Activated CD8-positive, alpha-beta memory T cell treated with anti-CD3 and anti-CD28 coated beads, Interleukin-2, amount 50 U/mL, for 24 hours (primary cell): ENCODE results near the gene SMPD4.
"Not testable (repeated sequence)": the region's sequence is repeated elsewhere in the genome, so short reads cannot be mapped to it uniquely, and the experiment has no call there.

Source experiments
- DNase-seq: peaks from one replicate; pipeline ENCODE4 v3.0.0-alpha.2; 2020; ENCODE audit errors: extremely low read depth

The SMPD4 gene

GRCh38 chr2:130159376-130159775, 22.0 kb downstream of the SMPD4 start:
- not testable (repeated sequence) for DNase-seq

DNA sequence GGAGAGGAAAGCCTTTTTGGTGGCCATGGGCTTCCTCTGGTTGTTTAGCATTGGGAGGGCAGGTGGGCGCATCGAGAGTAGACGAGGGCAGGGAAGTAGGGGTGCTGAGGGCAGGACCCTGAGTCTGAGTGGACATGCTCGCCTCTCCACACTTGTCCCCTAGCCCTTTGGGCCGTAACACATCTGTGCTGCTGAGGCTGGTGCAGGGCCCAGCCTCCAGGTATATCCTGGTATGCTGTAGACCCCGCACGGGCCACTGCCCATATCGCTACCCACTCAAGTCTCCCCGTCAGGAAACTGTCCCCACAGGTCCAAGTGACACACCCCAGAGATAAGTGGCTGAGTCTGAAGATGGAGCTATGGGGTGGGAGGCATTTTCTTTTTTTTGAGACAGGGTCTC, 22.8 kb downstream of the SMPD4 start:
- no peak for DNase-seq

DNA sequence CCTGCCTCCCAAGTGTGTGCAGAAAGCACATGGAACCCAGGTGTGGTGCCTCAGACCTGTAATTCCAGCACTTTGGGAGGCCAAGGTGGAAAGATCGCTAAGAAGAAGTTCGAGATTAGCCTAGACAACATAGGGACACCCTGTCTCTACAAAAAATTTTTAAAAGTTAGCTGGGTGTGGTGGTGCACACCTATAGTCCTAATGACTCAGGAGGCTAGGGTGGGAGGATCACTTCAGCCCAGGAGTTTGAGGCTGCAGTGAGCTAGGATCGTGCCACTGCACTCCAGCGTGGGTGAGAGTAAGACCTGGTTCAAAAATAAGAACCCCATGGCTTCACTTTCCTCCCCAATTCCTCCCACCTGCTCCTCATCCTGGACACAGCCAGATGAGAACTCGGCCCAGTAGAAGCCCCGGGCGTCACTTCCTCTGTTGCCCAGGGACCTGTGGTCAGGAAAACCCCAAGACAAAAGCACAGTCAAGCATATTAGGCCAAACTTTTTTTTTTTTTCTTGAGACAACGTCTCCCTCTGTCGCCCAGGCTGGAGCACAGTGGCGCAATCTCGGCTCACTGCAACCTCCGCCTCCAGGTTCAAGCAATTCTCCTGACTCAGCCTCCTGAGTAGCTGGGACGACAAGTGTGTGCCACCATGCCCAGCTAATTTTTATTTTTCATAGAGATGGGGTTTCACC, 23.4 kb downstream of the SMPD4 start:
- DNase-seq = not testable (repeated sequence)

GRCh38 chr2:130157354-130157753, 24.0 kb downstream of the SMPD4 start:
- not testable (repeated sequence) for DNase-seq

DNA sequence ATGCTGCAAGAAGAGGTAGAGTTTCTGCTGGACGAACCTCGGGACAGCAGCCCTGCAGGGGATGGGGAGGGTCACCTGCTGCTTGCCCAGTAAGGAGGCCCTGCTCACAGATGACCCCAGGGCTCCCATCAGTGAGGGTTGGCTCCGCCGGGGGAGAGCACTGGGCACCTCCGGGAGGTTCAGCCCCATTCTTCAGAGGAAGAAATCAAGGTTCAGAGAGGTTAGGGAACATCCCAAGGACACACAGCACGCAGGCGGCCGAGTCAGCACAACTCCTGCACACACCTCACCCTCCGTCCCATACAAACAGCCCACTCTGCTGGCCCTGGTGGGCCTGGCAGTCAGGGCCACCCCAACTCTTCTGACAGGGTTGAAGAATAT, 24.8 kb downstream of the SMPD4 start:
- no peak for DNase-seq

DNA sequence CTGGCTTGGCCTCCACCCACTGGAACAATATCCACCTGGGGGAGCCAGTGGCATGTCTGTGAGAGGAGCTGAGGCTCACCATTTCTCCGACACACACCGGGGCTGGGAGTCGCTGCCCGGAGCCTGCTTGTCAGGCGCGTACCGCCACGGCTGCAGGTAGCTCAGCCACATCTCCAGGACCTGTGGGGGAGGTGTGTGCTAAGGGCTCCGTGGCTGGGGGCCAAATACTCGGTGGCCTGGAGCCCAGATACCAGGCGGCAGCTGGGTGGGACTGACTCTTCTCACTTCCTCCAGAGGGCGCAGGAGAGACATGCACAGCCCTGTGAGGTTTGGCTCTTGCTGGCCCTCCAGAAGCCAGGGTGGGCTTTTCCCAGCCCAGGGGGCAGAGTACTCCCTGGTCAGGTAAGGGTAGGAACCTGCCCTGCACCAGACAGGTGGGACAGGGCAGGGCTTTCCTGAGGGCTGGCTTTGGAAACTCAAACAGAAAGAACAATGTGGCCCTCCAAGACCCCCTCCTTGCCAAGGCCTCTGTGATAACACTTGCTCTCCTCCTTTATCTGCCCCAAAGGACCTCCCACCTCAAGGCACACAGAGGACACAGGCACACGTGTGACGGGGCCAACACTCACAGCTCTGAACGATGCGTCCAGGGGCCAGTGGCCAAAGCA, 25.3 kb downstream of the SMPD4 start:
- DNase-seq = not testable (repeated sequence)

DNA sequence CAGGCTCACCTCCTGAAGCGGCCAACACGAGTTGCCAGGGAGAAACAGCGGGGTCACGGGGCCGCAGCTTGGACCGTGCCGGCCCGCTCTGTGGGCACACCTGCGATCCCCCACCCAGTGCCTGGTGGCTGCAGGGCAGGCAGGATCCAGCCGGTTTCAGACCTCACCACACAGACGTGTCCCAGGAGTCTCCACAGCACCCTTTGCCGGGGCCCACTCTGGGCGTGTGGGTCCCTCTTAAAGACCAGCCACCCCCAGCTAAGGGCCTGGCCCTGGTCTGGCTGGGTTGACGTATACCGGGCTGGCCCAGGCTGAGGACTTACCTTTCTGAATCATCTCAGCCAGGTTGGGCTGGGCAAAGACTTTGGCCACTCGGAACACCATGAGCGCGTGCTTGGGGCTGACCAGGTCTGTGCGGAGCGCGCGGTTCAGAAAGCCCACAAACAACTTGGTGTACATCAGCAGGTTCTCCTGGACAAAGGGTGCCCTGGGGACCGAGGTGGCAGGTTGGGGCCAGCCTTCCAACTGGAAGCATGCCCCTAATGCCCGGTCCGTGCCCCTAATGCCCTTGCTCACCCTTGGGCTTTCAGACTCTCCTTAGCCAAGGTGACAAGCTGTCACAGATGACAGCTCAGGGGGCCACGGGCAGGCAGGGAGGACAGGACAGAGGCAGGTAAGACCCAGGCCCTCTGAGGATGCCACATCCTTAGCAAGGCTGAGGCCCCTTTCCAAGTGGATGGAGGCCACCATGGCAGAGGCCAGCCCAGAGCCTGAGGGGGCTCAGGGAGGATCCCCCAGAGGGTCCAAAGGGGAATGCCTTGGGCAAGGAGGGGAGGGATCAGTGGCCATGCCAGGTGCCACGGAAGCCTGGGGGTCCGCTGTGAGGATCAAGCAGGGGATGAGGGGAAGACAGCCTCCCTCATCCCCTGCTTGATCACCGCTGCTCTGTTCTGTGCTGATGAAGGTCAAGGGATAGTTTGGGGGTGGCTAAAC, 26.3 kb downstream of the SMPD4 start:
- DNase-seq = no peak

GRCh38 chr2:130154423-130154770, 27.0 kb downstream of the SMPD4 start:
- DNase-seq = not testable (repeated sequence)

DNA sequence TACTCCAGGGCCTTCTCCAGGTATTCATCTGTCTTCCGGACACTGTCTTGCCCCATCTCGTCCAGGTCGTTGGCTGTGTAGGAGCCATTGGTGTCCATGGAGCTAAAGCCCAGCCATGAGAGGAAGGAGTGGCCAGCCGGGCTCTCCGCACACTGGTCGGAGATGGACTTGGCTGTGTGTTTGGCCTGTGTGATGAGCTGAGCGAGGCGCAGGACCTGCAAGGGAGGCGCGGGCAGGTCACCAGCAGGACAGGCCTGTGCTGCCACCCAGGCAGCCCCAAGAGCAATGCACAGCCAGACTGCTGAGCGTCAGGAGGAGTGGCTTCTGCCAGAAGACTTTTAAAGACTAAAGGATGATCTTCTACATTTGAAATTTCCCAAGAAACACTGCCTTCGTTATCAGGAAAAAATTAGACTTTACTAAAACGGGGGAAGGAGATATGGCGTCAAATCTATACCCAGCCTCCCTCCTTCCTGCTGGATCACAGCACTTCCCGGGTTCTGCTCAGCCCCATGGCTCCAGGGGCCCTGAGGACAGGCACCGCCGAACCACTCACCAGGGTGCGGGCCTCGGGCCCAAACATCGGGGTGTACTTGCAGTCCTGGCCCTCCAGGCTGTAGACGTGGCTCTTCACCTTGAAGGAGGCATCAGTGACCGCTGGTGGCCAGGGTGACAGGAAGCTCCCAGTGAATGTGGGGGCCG, 27.5 kb downstream of the SMPD4 start:
- not testable (repeated sequence) for DNase-seq

GRCh38 chr2:130152816-130153595, 28.4 kb downstream of the SMPD4 start:
- DNase-seq = no peak

- DNase-seq = not testable (repeated sequence)
Measured at GRCh38 chr2:130152136-130152815, 29.1 kb downstream of the SMPD4 start.

DNA sequence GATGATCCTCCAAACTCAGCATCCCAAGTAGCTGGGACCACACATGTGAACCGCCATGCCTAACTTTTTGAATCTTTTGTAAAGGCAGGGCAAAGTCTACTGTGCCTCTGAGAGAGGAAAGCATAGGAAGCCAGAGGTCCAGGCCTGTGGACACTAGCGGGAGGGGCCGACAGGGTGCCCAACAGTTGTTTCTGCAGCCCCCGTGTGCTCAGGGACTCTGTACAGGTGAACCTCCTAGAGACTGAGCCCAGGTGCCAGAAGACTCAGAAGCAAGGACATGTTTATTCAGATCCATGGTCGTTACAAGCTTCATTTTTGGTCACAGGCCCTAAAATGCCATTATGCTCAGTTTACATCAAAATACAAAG, 30.3 kb downstream of the SMPD4 start:
- DNase-seq = not testable (repeated sequence)

DNA sequence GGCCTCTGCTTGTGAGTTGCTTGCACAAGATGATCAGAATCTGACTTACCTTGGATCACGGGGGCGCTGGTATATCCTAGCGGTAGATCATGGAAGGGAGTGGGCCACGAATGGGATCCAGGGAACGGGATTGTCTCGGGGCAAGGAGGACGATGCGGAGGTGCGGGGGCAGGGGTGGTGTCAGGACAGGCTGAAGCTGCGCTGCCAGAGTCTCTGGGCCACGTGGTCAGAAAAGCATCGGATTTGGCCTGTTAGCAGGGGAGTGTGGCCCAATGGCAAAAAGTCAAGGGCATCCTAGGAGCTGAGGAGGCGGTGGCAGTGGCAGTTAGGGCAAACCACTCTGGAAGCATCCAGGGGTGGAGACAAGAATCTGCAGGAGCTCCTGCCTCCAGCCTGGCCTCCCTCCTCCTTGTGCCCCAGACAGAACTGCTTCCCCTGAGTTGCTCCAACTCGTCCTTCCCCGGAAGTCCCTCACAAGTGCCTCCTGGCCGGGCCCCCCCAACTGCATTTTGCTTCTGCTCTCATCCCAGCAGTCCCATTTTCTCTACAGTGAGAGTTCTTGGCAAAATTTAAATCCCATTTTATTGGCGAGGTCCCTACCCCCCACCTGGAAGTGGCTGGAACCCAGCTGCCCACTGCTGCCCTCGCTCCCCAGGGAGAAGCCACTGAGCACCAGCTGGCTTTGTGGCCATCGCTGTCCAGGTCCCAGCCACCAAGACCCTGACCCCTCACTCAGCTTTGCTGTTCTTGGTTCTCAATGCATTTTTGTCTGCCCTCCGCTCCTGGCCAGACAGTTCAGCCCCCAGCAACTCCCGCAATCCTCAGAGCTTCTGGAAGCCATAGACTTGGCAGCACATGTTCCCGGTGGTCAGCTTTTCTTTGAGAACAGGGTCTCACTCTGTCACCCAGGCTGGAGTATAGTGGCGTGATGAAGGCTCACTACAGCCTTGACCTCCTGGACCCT, 30.9 kb downstream of the SMPD4 start:
- DNase-seq = no peak

- DNase-seq = not testable (repeated sequence)
Measured at GRCh38 chr2:130148515-130148914, 32.9 kb downstream of the SMPD4 start.

DNA sequence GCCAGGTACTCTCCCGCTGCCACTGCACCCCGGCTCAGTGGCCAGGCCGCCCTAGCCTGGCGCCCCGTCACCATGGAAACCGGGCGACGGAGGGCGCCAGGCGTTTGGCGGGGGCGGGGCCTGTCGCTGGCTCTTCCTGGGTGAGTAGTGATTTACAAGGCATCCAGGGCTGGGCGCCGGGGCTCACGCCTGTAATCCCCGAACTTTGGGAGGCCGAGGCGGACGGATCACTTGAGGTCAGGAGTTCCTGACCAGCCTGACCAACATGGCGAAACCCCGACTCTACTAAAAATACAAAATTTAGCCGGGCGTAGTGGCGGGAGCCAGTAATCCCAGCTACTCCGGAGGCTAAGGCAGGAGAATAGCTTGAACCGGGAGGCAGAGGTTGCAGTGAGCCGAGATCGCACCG, 36.4 kb downstream of the SMPD4 start, which contains the start of gene CCDC74B:
TSS of gene CCDC74B (minus strand) at position 107 of the 409 bp plus-strand sequence. CDS start 116 bp downstream, outside the sequence.
- DNase-seq = not testable (repeated sequence)

GRCh38 chr2:130143266-130144039, 37.9 kb downstream of the SMPD4 start:
- not testable (repeated sequence) for DNase-seq

DNA sequence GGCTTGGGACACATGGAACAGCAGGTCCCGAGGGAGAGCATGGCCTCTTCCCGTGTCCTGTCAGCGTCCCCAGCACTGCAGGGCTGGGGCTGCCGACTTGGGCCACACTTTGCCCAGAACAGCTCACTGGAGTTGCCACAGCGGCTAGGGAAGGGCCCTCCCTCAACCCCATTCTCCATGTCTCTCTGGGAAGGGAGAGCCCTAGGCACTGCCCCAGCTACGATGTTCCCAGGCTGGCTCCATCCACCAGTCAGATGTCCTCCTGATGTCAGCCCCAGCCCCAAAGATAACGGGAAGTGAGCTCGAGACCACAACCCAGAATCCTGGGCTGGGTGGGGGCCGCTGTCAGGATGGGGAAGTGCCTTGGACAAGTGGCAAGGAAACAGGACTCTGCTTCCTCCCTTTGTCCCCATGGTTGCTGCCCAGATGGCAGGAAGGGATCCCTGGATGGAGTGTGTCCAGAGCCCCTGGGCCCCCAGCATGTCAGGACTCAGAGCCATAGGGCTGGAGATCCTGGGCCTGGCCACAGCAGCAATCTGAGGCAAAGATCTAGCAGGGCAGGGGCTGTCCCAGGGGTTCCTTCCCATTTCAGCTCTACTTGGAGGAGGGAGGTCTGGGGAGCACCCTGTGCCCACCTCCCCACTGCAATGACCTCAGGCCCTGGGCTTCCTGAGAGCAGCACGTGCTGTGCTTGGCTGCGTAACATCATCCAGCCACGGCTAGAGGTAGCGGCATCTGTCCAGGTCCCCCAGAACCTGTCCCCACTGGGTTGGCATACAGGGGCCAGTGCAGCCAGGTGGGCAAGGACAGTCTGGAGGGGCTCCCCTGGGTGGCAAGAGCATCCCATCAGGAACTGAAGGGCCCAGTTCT, 38.8 kb downstream of the SMPD4 start:
- not testable (repeated sequence) for DNase-seq
